Left ventricle myocardium superior (tissue), 1 donor: Measurements from ENCODE around the gene POLE. TPM values are rescaled to one million over a fixed set of nuclear protein-coding genes. Genes with fewer than 3 reads are reported as not detected.

Experiments
- ATAC-seq: fragments of 200-7000 bp; cut with Tn5 transposase; one replicate; pipeline ENCODE4 v1.9.1; 2020; ENCODE audit warnings: mild to moderate bottlenecking, moderate library complexity
- DNase-seq: peaks from one replicate; pipeline ENCODE4 v3.0.0-alpha.2; 2020
- intact Hi-C: fragments of 100-400 bp; cut with micrococcal nuclease; formaldehyde crosslinking; loops from one replicate; pipeline ENCODE4 v1.11.0; 2022
- total RNA-seq: library from RNA; stranded (reverse); fragmentation: NEBNext Ultra II Directional; extraction: Animal tissue kit (Norgen Biotek cat#: 25700); gene quantifications from one replicate; pipeline ENCODE4 v1.2.1, GENCODE V29; 2021
- donor health status: DM: no; HTN: yes; CAD: no; lungs with severe emphysema.

The POLE gene
- total RNA-seq, 1 donor from 2014 or later = 13.0 TPM

GRCh38 chr12:132690112-132690511 is 3.0 kb upstream of the POLE start:
- intact Hi-C loops = no loop called here
- no peak for ATAC-seq
- DNase-seq = no peak

DNA sequence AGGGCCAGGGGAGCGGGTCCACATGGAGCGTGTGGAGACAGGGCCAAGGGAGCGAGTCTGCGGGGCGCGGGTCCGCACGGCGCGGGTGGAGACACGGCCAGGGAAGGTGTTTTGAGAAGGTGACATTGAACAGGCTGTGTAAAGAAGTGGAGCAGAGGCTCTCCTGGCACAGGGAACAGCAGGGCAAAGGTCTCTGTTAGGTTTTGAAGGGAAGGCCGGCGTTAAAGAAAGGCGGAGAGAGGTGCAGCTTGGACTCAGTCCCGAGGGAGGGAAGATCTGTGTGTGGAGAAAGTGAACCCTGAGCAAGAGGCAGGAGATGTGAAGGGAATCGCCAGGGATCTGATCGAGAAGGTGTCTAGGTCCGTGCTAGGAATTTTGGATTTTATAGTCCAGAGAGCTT is 2.1 kb upstream of the POLE start:
- intact Hi-C loops = no loop called here
- peak; percentile 1 for ATAC-seq
- no peak for DNase-seq

DNA sequence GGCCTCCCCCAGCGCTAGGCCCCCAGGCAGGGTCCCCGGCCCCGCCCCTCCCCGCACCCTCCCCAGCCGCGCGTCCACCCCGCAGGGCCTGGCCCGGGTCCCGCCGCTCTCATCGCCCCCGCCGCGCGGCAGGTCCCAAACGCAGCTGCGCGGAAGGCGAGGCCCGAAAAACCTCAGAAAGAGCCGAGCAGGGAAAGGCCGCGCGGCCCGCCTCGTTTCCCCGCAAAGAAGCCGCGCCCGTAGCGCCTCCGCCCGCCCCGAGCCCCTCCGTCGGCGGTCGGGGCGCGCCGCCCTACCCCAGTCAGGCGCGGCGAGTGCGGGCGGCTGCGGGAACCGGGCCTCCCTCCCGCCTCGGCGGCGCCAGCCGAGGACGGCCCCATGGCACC is 324 bp downstream of the POLE start:
- ATAC-seq = peak; percentile 1
- intact Hi-C loops = no loop called here
- DNase-seq = no peak

DNA sequence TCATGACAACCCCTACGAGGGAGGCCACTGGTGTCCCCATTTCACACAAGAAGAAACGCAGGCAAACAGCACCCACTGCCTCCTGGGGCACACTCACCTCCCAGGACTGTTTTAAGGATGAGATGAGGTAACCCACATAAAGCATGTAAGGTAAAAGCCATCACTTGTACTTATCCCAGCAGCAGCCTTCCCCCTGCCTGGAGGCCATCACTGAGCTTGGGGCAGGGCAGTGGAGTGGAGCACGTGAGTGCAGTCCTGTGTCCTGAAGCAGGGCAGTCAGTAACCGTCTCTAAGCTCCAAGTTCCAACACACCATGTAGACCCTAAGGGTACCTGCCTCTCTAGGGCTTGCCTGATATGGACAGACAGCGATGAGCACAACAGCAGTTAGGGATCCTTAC is 1.7 kb downstream of the POLE start:
- intact Hi-C loops = no loop called here
- no peak for ATAC-seq
- DNase-seq = no peak

DNA sequence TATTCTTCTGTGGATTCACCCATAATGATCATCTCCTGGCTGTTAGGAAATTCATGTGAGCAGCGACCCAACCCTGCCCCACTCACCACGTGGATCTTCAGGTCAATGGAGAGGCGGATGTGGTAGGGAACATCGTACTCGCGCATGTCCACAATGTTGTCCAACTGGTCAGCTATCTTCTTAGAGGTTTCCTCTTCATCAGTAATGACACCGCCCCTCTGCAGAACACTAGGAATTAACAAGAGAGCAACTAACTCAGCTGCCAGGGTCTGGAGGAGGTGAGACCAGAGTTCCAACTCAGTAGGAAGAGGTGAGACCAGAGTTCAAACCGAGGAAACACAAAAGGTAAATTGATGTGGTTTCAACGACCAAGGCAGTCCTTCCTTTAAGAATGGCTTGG is 9.7 kb downstream of the POLE start:
- intact Hi-C loops = no loop called here
- no peak for ATAC-seq
- no peak for DNase-seq

DNA sequence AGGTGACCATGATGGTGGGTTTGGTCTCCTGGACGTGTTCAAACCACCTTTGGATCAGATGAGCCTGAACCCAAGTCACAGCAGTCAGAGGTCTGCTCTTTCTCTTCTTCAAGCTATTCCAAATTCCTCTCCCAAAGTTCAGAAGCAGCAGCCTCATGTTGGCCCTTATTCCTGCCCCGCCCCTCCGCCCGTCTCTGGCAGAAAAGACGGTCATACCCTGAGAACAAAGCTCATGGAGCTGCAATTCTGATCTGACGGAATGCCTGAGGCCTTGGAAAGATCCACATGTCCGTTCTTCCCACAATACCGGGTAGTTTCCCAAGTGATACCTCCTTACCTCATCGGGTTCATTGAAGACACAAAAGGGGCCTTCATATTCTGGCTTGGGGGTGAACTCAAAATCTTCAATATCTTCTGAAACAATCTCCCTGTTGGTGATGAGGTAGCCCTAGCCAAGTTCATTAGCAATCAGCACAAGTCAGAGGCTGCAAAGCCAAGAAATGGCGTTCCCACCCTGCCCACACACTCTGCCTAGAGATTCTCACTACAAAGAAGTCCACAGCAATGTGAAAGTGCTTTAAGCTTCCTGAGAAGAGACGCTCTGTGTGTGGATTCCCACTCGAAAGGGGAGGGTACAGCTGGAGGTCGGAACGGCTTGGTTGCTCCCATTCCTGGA is 11.2 kb downstream of the POLE start:
- intact Hi-C loops = no loop called here
- DNase-seq = no peak
- no peak for ATAC-seq

DNA sequence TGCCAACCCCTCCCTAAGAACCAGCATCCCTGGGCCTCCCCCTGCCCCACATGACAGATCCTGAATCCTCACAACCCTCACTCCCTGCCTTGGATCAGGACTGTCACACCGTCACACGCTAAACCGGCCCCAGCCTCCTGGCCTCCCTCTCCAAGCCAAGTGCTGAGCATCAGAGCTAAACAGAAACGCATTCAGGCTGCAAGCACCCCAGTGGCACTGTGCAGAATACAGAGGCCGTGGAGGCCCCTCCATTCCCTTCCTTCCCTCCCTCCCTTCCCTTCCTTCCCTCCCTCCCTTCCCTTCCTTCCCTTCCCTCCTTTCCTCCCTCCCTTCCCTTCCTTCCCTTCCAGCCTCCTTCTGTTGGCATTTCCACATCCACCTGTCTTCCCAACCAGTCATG is 12.6 kb downstream of the POLE start:
- DNase-seq (no peak), ATAC-seq (no peak)

DNA sequence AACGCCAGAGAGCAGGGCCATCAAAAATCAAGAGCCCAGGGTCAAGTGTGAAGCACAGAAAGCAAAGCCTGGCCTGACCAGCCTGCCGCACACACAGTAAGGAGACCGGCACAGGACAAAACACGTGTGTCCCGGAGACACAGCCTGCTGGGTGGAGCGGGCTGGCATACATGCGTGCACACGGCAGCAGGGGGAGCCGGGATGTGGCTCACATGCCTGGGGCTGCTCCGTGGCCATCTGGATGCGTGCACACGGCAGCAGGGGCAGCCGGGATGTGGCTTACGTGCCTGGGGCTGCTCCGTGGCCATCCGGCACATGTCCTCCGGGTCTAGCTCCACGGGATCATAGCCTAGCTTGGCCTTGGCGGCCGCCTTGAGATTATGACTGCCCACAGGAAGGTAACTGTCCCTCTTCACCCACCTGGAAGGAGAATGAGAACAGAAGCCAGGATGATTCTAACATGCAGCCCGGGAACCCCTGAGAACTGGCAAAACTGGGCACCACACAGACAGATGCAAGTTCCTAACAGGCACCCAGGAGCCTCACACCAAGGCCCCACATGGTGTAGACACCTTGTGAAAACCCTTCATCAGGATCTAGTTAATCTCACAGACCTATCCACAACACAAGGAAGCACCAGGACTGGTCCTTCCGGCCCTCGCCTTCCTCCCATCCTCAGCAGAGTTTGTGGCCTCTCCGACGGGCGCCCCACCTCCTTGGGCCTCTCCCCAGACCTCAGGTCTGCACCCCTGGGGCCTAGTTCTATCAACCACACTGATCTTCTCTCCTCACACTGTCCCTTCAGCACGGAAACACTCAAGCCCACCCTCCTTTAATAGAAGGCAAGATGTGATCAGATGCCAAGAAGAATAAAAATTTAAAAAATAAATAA is 13.6 kb downstream of the POLE start:
- DNase-seq (no peak), ATAC-seq (no peak)
- intact Hi-C loops = no loop called here

More for the DNA sequence above, 12.6 kb downstream of the POLE start:
- intact Hi-C loops = no loop called here

DNA sequence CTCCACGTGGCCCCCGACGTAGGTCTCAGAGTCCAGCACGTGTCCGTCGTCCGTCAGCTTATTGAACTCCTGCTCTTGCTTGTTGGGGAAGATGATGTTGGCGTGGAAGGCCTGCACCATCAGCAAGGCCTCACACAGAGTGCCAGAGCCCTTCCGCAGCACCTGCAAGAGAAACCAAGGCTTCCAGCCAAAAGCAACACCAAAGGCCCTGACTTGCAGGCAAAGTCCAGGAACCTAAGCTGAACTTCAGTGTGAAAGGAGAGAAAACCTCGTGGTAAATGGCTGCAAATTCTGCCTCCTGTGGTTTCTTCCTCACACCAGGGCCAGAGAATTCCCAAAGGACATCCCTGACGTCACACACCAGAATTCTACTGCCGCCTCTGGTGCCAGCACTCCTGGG is 14.5 kb downstream of the POLE start:
- intact Hi-C loops = no loop called here
- ATAC-seq (no peak), DNase-seq (no peak)

DNA sequence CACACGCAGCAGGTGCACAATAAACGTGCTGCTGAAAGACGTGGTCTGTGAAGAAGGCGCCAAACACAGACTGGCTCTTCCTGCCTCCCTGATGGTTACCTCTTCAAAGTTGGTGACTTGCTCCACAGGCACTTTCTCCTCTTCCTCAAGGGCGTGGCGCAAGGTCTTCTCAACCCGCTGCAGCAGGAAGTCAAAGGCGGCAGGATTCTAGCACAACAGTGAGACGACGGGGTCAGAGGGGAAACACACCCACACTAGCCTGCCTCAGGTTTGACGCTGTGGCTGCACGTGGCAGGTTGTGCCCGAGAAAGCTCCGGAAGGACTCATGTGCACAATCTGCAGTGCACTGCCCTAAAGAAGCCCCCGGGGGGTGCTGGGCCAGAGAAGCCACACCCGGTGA is 15.0 kb downstream of the POLE start:
- intact Hi-C loops = no loop called here
- ATAC-seq = no peak
- DNase-seq = no peak

GRCh38 chr12:132669166-132669879 is 17.8 kb downstream of the POLE start:
- intact Hi-C loops = no loop called here
- ATAC-seq = no peak

DNA sequence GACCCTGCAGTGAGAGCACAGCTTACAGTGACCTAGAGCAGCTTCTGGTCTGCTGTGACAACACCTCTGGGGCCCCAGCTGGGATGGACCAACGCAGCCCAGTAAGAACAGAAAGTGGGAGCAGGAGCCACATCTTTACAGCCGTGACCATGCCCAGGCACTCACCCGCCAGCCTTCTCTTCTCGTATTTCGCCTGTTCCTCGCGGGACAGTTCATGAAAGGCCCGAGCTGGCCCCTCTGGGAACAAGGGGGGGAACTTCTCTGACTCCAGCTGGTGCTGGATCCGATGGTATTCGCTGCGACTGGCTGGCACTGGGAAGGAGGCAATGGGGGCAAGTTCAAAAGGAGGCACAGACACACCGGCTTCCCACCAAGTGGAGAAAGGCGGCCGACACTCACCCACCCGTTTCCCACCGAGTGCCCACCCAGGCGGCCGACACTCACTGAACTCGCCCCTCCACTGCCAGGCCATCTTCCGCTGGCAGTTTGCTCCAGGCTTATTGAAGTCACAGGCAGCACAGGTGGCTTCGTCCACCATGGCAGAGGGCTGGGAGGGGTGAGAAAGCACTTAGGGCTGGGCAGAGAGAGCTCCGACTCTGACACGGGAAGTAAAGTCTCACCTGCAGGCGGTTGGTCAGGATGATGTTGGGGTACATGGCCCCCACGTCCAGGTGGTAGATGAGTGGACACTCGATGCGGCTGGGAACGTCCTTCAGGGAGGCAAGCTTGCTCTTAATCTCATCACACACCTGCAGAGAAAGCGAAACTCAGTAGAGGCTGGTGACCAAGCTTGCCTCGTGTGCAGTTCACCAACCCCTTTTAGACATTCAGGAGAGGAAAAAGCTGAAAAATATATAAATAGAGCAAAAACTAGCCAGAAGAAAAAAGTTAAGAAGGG is 18.7 kb downstream of the POLE start:
- intact Hi-C loops = no loop called here
- no peak for DNase-seq
- ATAC-seq = no peak

More at GRCh38 chr12:132669166-132669879, 17.8 kb downstream of the POLE start:
- no peak for DNase-seq

GRCh38 chr12:132665794-132666193 is 21.3 kb downstream of the POLE start:
- no peak for ATAC-seq
- no peak for DNase-seq
- intact Hi-C loops = no loop called here

DNA sequence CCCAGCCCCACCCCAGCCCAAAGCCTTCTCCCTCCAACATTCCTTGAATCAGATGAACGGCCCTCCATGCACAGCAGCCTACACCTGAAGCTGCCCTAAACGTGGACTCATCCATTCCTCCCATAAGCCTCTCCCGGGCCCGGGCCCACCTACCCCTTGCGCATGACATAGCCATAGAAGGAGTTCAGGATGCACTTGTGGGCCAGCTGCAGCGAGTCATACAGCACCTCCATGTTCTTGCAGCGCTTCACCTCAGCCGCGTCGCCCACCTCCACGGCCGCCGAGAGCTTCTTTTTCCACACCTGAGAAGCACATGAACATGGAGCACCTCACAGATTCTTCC is 22.0 kb downstream of the POLE start:
- DNase-seq (no peak), ATAC-seq (no peak)
- intact Hi-C loops = no loop called here

- no peak for DNase-seq
- intact Hi-C loops = no loop called here
- ATAC-seq = no peak
Measured at GRCh38 chr12:132664206-132665148, 22.7 kb downstream of the POLE start.

DNA sequence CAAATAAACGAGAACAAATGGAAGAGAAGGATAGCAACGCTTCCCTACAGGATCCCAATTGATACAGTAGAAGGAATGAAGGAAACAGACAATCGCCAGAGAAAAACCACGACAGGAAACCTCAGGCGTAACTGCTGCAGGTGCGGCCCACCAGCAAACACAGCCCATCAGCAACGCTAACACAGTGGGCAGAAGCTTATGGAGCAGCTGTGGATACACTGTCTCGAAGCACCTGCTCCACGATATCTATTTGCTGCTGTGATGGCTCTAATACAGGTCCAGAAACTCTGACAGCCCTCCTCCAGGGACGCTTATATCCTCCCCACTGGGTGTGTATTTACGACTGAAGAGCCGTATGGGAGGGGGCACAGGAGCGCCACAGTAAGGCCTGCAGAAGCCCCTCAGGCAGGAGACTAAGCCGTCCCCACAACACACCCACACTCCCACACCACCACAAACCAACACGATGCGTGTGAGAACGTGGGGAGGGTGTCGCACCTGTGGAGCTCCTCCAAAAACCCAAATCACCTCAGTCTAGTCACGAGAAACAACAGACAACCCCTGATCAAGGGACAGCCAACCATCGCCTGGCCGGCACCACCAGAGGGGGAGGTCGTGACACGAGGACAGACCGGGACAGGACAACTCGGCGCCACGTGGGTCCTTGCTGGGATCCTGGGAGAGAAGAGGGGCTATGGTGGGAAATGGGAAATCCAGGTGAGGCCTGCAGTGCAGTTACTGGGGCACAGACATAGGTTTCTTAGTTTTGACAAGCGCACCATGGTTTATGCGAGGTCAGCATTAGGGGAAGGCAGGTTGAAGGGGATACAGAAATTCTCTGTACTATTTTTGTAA is 24.0 kb downstream of the POLE start:
- ATAC-seq (no peak), DNase-seq (no peak)
- intact Hi-C loops = no loop called here

DNA sequence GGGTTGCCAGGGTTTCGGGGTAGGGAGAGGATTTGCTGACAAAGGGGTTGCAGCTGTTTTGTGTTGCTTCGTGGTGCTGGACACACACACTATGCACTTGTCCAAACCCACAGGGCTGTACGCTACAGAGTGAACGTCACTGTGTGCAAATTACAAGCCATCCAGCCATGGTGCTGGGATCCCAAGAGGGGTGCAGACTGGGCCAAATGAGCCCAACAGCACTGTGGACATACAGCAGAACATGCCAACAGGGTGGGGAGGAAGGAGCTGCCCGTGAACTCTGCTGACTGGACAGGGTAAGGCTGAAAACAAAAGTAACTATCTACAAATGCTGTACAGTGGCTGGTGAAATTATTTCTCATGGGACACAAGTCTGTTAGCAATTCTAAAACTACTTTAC is 25.2 kb downstream of the POLE start:
- intact Hi-C loops = no loop called here
- DNase-seq (no peak), ATAC-seq (peak; percentile 25)
